SK-MEL-5 (cell line): Measurements from ENCODE around the gene RBM14. TPM values are rescaled to one million over a fixed set of nuclear protein-coding genes. Genes with fewer than 3 reads are reported as not detected.

Experiments
- DNase-seq: peaks from one replicate; pipeline ENCODE4 v3.0.0-alpha.2; 2016; ENCODE audit warnings: low read depth, low spot score
- in situ Hi-C: cut with HindIII; loops from 2 replicates; pipeline ENCODE4 v1.10.0; 2016; ENCODE audit warnings: low sequenced_read_pairs, high pct_unique_total_duplicates, low pct_unique_long_range_greater_than_20kb
- small RNA-seq, 2 experiments: library from RNA; depleted of rRNA; stranded (forward); fragments of <200 nt; gene quantifications; one replicate each; pipeline ENCODE3, GENCODE V24; 2014
- total RNA-seq: library from RNA; depleted of rRNA; stranded (reverse); fragments of >200 nt; shearing (Covaris generic); gene quantifications from 2 replicates; pipeline ENCODE4 v1.2.3, GENCODE V29; 2014; rRNA removed

Gene RBM14
- total RNA-seq, 1 experiment from 2014 or later: 23.3 TPM

DNA sequence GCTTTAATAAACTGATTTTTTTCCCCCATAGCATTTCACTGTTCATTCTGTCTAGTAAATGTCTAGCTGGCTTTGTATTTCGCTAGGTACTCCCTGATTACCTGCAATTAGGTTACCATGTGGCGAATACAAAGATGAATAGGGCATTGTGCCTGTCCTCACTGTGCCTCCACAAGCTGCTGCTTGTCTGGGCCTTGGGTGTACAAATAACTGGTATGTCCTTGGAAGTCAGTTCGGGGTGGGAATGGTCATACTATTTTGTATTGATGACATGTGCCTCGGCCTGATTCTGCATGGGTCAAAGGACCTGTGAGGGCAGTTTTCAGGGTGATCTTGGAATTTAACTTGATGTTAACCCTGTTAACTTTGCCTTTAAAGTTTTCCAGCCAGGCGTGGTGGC, 33.5 kb downstream of the RBM14 start:
- in situ Hi-C loops: no loop called here

GRCh38 chr11:66651016-66651415, 34.6 kb downstream of the RBM14 start:
- DNase-seq: no peak
- in situ Hi-C loops: no loop called here

More for the DNA sequence above, 33.5 kb downstream of the RBM14 start:
- DNase-seq: no peak

DNA sequence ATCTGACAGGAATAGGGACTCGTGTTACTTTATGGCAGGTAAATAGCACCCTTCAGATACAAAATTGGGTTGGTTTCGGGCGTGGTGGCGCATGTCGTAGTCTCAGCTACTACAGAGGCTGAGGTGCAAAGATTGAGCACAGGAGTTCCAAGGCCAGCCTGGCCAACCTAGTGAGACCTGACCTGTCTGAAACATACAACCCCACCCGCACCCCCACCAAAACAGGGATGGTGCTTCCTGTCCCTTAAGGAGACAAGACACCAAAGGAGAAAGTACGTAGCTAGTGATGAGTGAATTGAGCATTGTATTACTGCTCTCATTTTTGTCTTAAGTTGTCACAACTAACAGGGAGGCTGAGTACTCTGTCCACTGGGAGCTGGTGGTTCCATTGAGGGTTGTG, 36.2 kb downstream of the RBM14 start:
- in situ Hi-C loops: no loop called here
- DNase-seq: no peak

GRCh38 chr11:66653123-66653522, 36.7 kb downstream of the RBM14 start:
- in situ Hi-C loops: no loop called here
- DNase-seq: no peak

DNA sequence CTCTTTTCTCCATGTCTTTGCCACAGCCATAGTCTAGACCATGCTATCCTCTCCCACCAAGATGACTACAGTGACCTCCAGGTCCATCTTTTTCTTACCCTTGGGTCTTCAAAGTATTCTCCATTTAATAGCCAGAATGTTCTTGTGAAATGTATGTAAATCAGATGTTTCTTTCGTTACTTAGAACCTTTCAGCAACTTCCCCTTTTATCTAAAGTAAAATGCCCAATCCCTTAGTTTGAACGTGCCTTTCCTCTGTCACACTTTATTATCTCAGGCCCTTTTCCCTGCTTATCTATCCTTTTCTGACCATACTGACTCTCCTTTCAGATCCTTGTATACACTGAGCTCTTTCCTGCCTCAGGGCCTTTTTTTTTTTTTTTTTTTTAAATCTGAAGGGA, 43.3 kb downstream of the RBM14 start:
- DNase-seq: no peak
- in situ Hi-C loops: no loop called here

- in situ Hi-C loops: no loop called here
- no peak for DNase-seq
Measured at GRCh38 chr11:66663741-66664296, 47.4 kb downstream of the RBM14 start.

DNA sequence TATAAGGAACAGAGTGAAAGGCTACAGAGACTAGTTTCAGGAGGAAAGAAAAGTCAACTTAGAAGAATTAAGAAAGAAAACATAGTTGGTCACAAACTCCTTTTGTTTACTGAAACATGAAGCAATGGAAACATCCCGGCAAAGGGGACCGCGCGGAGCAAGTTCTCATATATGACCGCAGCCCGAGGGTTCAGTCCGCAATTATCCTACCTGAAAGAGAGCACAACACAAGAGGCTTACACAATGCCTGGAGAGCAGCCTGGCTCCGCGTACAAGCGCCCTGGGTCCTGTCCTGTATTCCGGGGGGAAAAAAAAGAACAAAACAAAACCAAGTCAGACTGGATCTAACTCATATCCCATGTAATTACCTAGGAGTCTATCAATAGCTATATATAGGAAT, 48.9 kb downstream of the RBM14 start:
- no peak for DNase-seq
- in situ Hi-C loops: no loop called here

- in situ Hi-C loops: no loop called here
Measured at GRCh38 chr11:66670816-66671215, 54.4 kb downstream of the RBM14 start.

DNA sequence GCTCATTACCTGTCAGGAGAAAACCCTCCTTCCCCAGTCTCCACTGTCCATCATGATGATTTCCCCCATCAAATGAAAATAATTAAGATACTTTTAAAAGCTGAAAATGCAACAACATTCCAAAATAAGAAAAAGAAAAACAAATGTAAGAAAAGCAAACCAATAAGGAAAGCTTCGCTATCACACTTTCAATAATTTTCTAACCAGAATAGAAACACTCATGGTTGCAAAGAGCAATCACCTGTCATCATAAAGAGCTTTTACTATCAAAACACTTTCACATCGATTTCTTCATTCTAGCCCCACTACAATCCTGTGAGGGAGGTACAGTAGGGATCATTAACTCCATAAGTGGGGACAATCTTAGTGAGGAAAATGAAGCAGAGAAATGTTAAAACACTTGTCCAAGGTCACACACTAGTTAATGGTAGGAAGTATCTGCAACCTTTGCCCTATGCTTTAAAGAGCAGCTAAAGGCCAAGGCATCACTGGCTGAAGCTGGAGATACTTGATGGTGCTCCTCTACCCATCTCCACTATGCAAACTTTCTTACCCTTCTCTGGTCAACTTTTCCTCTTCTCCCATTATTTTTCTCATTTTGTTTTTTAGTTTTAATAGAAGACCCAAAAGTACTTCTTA, 58.7 kb downstream of the RBM14 start:
- DNase-seq: no peak
- in situ Hi-C loops: no loop called here

More at GRCh38 chr11:66670816-66671215, 54.4 kb downstream of the RBM14 start:
- DNase-seq: no peak

GRCh38 chr11:66676282-66676919, 60.0 kb downstream of the RBM14 start:
- in situ Hi-C loops: no loop called here
- DNase-seq: no peak

Small RNA genes within 50 kb of the gene (small RNA-seq; reads per million reads assigned to genes)
- 0 reads per million in 2 experiments for gene RNU4-39P

Other genes with a start within 250 kb of the RBM14 start
- 0.63 and 2.0 TPM in 2 replicates for gene SLC29A2, start 244.9 kb upstream of the RBM14 start, total RNA-seq
- not detected in 2 replicates for gene NPAS4, start 195.6 kb upstream of the RBM14 start, total RNA-seq
- gene MRPL11, start 177.8 kb upstream of the RBM14 start, total RNA-seq: 45.4 and 63.4 TPM in 2 replicates
- gene PELI3, start 149.7 kb upstream of the RBM14 start, total RNA-seq: 7.4 and 8.1 TPM in 2 replicates
- 40.9 and 43.5 TPM in 2 replicates for gene DPP3, start 136.2 kb upstream of the RBM14 start, total RNA-seq
- 6.3 and 9.1 TPM in 2 replicates for gene BBS1, start 106.0 kb upstream of the RBM14 start, total RNA-seq
- 19.6 and 26.8 TPM in 2 replicates for gene ZDHHC24, start 70.6 kb upstream of the RBM14 start, total RNA-seq
- not detected in 2 replicates for gene ACTN3, start 69.7 kb upstream of the RBM14 start, total RNA-seq
- gene CTSF, start 48.0 kb upstream of the RBM14 start, total RNA-seq: 35.2 and 43.1 TPM in 2 replicates
- 0.08 and 0.24 TPM in 2 replicates for gene CCDC87, start 23.6 kb upstream of the RBM14 start, total RNA-seq
- 13.4 and 15.1 TPM in 2 replicates for gene CCS, start 23.4 kb upstream of the RBM14 start, total RNA-seq
- 58.3 and 73.6 TPM in 2 replicates for gene RBM4, start 22.1 kb downstream of the RBM14 start, total RNA-seq
- gene RBM4B, start 61.3 kb downstream of the RBM14 start, total RNA-seq: 8.1 and 11.0 TPM in 2 replicates
- 19.5 and 23.3 TPM in 2 replicates for gene SPTBN2, start 112.6 kb downstream of the RBM14 start, total RNA-seq
- 17.4 and 17.8 TPM in 2 replicates for gene RCE1, start 226.8 kb downstream of the RBM14 start, total RNA-seq
- 3.9 and 5.8 TPM in 2 replicates for gene LRFN4, start 240.4 kb downstream of the RBM14 start, total RNA-seq